DMS153 treated with DMSO at 0.1 percent for 48 hours (cell line): ENCODE results near the gene ADRA2A.

Source experiments
- DNase-seq: peaks from one replicate; lab custom pipeline; 2025; ENCODE audit not compliant: unreplicated experiment; lab: John Stamatoyannopoulos, UW

The ADRA2A gene

DNA sequence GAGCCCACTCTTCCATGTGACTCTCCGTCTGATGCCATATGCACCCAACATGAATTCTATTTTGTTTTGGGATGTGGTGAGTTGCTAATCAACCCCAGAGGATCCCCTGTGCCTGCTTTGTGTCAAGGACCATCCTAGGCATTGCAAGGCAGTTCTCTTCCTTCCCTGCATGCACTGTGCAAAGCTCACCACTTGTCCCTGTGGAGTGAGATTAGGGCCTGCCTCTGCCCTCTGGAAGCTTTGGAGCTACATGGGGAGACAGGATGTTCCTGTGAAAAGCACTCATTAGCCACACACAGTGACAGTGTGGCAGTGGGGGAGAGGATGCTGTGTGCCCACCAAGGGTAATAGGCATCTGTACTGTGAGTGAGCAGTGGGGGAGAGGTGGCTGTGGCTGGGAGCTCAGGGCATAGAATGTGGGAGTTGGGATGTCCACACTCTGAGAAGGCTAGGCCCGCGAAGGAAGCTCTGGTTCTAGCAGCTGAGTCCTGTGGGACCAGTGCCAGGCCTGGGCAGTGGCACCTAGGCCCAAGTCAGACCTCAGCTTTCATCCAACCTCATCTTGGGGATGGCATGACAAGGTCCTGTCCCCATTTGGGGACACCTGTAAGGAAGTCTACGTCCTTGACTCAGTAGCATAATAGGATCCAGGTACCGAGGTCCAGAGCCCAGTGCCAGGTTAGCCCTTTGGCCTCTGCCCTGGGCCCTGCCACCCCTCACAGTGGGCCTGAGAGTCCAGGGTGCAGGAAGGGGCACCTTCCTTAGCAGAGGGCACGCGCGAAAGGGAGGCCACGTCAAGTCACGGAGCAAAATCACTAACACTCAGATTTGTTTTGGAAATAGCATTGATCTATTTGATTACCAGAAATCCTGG, 6.6 kb downstream of the ADRA2A start:
- DNase-seq, result no peak

DNA sequence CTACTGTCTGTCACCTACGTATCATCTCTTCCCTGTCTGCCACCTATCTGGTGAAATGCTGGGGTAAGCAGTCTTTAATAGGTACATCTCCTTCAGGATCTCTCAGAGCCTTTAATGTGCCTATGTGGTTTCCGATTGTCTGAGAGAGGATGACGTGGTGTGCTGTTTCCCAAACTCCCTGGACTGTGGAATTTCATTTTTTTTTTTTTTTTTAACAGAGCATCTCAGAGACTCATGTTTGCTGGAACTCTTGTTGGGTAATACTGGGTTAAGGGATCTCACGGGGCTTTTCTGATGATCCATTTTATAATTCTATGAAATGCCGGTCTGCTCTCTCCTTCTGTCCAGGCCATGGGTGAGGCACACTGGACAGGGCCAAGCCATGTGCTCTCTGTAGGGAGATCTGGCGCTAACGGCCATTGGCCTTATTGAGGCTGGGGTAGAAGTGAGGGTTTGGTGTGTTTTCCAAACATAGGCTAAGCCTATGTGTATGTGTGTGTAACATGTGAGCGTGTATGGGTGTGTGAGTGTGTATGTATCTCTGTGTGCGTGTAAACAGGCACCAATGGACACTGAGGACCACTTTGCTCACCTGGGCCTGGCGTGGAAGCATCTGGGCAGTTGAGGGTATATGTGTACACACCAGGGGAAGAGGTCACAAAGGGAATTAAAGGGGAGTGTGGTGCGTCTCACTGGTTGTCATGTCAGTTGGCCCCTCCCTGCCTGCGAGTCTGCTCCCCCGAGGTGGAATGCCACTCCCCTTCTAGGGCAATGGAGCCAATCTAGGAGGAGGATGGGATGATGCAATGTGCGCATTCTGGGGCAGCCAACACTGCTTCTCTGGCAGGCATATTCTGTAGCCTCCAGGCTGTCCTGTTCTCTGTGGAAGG, 7.8 kb downstream of the ADRA2A start:
- DNase-seq, result no peak

DNA sequence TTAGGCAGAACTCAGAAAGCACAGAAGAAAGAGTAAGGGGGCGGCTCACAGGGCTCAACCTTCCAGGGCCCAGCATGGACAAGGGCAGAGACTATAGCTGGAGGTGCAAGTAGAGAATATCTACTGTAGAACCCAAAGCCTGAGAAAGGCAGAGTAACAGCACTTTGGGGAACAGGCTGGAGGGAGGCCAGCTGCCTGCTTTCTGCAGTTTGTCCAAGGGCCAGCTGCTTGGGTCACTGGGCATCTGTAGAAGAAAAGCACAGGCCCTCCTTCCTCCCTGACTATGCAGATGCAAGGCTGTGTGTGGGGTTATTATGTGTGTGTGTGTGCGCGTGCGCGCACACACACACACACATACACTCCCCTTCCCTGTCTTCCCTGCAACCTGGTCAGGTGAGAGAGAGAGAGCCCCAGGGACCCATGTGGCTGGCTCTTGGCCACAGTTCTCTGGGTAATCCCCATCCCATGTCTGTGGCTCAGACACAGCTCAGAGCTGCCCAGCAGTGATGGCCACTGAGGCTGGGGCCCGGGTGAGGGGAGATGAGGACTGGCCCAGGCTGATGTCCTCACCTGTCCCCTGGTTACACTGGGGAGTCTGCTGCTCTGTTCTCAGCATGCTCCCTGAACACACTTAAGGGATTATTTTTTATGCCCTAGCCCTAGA, 9.0 kb downstream of the ADRA2A start:
- no peak for DNase-seq

- DNase-seq, result no peak
These were observed 9.7 kb downstream of the ADRA2A start for GRCh38 chr10:111086574-111086973.

- no peak for DNase-seq
These were observed 10.5 kb downstream of the ADRA2A start for GRCh38 chr10:111087331-111087756.

DNA sequence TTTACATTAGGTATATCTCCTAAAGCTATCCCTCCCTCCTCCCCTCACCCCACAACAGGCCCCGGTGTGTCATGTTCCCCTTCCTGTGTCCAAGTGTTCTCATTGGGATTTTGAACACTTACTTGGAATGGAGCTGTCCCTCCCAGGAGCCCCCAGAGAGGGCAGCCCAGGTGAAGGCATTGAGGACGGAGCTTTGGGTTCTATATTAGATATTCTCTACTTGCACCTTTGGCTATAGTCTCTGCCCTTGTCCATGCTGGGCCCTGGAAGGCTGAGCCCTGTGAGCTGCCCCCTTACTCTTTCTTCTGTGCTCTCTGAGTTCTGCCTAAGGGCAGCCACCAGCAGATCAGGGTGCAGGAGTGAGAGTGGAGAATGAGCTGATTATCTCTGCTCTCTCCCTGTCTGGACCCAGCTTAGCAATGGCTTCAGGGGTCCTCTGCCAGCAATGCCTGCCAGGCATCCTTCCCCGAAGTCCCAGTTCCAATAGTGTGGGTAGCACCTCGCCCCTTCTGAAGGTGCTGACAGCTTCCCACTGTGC, 11.2 kb downstream of the ADRA2A start:
- DNase-seq, result no peak

DNA sequence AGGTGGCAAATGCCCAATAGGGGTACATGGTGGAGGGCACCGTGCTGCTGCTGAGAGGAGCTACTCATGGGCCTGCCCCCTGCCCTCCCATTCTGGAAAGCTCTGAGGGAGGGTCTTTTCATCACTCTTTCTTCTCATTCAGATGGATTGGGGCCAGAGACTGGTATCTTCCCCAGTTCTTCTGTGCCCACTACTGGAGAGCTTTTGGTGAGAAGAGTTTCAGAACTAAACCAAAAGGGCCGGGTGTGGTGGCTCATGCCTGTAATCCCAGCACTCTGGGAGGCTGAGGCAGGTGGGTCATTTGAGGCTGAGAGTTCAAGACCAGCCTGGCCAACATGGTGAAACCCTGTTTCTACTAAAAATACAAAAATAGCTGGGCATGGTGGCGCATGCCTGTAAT, 12.5 kb downstream of the ADRA2A start:
- DNase-seq, result no peak

DNA sequence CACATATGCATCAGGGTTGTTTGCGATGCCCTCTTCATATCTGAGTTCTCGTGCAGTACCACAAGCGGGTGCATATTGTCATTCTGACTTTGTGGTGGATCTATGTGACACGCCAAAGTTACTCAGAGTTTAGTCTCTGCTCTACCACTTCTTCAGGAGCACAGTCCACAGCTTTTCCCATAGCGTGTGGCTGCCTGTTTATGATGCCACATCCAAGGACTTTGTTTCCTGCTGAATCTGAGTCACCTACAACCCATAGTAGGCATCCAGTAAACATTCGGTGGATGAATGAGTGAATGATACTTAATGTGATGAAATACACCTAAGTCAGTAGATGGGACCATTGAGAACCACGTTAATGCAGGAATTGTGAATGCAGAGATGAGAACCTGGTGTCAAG, 15.0 kb downstream of the ADRA2A start:
- no peak for DNase-seq

DNA sequence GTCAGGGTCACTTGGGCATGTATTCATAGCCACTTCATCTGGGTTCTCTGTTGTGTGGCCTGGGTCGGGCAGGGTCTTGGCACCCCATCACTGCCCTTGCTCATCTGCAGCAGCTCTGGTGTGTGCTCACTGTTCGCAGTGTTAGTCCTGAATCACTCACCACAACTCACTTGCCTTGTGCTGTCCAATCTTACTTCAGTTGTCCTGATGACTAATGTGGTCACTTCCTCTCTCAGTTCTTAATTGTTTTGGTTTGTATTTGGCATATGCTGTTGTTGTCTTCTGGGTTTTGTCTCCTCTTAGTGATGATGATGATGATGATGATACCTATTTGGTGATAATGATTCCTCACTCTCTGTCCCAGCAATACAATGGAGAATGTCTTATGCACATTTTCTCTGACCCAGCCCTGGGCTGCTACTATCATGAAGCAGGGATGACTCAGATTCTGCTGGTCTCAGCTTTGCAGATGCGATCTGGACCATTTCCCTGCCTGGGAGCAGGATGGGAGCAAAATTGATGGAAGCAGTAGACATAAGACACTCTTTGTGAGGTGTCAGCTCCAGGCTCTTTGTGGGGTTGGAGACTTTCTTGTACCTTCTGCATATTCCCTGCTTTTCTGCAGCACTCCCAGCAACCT, 17.0 kb downstream of the ADRA2A start:
- no peak for DNase-seq

DNA sequence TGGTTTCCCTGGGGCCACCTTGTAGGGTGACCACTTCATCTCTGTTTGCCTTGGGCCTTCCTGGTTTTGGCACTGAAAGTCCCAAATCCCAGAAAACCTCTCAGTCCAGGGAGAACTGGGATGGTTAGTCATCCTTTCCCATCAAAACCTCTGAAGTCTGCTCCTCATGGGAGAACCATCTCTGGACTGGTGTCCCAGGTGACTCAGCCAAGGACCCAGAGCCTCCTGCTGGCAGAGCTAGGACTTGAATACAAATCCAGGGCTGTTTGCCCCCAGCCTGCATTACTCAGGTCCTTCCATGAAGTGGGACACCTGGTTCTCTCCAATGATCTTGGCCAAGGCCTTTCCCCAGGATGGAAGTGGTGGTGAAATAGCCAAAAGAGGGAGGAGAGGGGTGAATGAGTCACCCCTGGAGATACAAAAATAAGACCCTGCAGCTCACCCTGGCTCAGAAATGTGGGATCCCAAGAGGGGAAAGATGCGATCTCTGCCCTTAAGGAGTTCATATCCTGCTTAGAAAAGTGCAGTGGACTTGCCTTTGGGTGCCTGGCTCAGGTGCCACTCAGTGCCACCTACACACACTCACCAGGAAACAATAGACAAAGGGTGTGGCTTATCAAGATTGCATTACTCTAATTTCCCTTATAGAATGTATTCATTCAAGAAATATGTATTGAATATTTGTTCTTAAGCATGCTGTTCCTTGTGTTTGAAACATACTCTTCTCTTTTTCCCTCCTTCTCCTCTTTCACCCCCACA, 22.0 kb downstream of the ADRA2A start:
- no peak for DNase-seq

DNA sequence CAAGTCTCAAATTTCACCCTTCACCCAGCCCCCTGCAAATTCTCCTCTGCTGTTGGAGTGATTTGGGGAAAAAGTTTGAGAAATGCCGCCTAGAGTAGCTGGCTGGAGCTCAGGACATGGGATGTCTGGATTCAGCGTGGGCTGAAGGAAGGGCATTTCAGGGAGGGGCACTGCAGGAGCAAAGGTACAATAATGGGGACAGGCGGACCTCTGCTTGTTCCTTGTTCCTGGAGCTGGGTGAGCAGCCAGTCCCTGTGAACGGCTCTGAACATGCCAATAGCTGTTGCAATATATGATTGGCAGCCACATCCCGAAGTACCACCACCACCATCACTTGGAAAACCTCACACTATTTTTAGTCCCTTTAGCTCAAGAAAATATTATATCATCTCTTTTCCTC, 23.4 kb downstream of the ADRA2A start:
- no peak for DNase-seq

DNA sequence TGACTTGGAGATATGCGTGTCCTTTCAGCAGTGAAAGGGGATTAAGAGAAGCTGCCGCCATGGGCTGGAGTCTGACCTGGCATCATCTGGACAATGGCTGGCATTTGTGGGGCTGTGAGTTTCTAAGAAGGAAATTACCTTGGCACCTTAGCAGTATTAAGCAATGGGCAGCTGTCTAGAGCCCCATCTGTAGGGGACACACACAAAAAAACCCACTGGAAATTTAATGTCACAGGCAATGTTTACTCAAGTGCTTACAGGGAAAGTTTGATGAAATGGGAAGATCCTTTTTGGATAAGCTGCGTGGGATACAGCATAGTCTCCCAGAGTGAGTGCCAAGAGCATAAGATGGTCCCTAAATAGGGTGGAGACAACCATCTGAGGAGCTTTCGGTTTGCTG, 25.0 kb downstream of the ADRA2A start:
- DNase-seq, result no peak

DNA sequence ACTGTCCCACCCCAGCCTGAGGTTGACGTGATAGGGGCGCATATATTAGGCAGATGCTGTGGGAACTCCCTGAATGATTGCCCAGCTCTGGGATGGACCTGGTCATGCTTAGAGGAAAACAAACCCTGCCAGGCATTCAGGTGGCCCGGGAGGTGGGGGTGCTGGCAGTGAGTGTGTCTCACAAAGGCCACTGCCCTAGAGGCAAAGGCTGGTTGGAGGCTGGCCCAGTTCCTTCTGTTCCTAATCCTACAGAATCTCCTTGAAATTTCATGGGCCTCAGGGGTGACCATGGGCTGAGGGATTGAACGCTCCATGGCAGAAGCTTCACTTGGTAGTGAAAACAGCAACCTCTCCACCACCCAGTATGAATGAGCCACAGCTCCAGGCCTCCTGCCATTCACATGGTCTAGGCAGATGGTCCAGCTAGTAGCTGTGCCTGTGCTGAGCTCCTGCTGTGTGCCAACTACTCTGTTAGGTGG, 25.6 kb downstream of the ADRA2A start:
- no peak for DNase-seq

- no peak for DNase-seq
These were observed 26.5 kb downstream of the ADRA2A start for GRCh38 chr10:111103196-111103840.

DNA sequence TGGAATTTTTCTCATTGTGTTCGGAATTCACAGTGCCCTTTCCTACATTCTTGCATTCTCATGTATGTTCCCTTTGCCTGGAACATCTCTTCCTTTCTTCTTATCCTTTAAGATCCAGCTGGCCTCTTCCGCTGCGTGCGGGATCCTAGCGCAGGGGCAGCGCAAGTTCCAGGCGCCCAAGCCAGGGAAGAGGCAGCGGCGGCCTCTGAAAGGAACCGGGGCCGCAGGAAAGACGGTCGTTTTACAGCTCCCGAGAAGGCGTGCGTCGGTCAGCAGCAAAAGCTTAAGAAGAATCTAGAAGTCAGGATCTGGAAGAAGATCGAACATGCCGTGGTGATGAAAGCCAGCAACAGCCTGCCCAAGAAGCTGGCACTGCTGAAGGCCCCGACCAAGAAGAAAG, 28.0 kb downstream of the ADRA2A start:
- DNase-seq, result no peak

GRCh38 chr10:111106081-111106480, 29.3 kb downstream of the ADRA2A start:
- no peak for DNase-seq

DNA sequence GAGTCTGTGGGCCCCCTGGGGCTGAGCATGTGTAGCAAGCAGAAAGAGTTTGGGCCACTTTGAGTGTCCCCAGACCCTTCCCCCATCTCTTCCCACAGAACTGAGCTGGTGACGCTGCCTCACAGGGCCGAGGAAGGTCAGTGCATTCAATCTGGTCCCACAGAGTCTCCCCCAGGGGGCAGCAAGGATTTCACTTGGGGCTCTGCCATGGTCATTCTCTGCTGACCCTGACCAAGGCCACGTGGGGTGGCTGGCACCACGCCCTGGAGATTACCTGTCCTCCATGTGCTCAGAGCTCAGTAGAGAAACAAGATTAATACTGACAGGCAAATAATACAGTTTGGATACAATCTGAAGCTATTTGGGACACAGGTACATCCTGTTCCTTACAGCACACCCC, 30.2 kb downstream of the ADRA2A start:
- DNase-seq, result no peak

- DNase-seq, result no peak
These were observed 31.0 kb downstream of the ADRA2A start for GRCh38 chr10:111107846-111108245.

DNA sequence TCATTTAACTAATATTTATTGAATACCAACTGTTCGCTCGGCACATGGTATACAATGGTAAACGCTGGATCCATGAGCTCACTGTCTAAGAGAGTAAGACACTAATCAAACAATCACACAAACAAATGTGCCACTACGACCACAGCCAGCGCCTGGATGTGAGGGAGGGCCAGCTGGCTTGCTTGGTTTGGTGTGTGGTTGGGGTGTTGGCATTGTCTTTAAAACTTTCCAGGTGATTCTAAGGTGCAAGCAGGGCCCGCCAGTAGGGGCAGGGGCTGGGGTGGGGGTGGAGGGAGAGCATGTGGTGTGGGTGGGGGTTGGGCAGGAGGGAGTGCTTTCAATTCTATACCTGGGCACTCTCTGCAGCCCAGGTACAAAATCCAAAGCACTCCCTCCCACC, 31.6 kb downstream of the ADRA2A start:
- DNase-seq, result no peak
